Measurements from ENCODE around the gene HAUS7. TPM values are rescaled to one million over a fixed set of nuclear protein-coding genes. Genes with fewer than 3 reads are reported as not detected.
A peak's percentile ranks its signal among the peaks of the same experiment; 100 is the strongest.

Gene HAUS7
- total RNA-seq, 1 experiment from 2014 or later: 59.9 TPM

GRCh38 chrX:153446636-153446936, 23.8 kb downstream of the HAUS7 start:
- ChIA-PET POLR2A (no interaction called here), CTCF (no interaction called here)
- Histone ChIP-seq H3K4me3 (ENCODE audit: low read depth in 2 of 2, low read length in 2 of 2) (no peak overlapping the region), H3K27ac (ENCODE audit: low read length) (no peak overlapping the region), H3K36me3 (ENCODE audit: control insufficient read depth, insufficient read depth, low read length) (no peaks in the 10 kb centered on the region), H3K9me3 (ENCODE audit: control insufficient read depth, insufficient read depth, low read depth, low read length) (no peaks in the 10 kb centered on the region), H3K4me1 (ENCODE audit: control insufficient read depth, insufficient read depth, low read length) (no peaks in the 10 kb centered on the region), H3K27me3 (ENCODE audit: control insufficient read depth, insufficient read depth, low read length) (no peaks in the 10 kb centered on the region)
- no TSS peak for BruUV-seq (replicated peaks)
- no peak for TF ChIP-seq TCF7L2 (IDR thresholded peaks at IDR 0.05; ENCODE audit: low read depth, low read length)
- no peak for TF ChIP-seq POLR2AphosphoS5 (IDR thresholded peaks at IDR 0.05; ENCODE audit: low read depth, low read length)
- TF ChIP-seq, protein P1, sequence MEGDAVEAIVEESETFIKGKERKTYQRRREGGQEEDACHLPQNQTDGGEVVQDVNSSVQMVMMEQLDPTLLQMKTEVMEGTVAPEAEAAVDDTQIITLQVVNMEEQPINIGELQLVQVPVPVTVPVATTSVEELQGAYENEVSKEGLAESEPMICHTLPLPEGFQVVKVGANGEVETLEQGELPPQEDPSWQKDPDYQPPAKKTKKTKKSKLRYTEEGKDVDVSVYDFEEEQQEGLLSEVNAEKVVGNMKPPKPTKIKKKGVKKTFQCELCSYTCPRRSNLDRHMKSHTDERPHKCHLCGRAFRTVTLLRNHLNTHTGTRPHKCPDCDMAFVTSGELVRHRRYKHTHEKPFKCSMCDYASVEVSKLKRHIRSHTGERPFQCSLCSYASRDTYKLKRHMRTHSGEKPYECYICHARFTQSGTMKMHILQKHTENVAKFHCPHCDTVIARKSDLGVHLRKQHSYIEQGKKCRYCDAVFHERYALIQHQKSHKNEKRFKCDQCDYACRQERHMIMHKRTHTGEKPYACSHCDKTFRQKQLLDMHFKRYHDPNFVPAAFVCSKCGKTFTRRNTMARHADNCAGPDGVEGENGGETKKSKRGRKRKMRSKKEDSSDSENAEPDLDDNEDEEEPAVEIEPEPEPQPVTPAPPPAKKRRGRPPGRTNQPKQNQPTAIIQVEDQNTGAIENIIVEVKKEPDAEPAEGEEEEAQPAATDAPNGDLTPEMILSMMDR (IDR thresholded peaks at IDR 0.05): no peak
- no peak for TF ChIP-seq SIN3A (IDR thresholded peaks at IDR 0.05; ENCODE audit: borderline replicate concordance, insufficient read depth, low read depth, low read length)
- TF ChIP-seq, protein P2, sequence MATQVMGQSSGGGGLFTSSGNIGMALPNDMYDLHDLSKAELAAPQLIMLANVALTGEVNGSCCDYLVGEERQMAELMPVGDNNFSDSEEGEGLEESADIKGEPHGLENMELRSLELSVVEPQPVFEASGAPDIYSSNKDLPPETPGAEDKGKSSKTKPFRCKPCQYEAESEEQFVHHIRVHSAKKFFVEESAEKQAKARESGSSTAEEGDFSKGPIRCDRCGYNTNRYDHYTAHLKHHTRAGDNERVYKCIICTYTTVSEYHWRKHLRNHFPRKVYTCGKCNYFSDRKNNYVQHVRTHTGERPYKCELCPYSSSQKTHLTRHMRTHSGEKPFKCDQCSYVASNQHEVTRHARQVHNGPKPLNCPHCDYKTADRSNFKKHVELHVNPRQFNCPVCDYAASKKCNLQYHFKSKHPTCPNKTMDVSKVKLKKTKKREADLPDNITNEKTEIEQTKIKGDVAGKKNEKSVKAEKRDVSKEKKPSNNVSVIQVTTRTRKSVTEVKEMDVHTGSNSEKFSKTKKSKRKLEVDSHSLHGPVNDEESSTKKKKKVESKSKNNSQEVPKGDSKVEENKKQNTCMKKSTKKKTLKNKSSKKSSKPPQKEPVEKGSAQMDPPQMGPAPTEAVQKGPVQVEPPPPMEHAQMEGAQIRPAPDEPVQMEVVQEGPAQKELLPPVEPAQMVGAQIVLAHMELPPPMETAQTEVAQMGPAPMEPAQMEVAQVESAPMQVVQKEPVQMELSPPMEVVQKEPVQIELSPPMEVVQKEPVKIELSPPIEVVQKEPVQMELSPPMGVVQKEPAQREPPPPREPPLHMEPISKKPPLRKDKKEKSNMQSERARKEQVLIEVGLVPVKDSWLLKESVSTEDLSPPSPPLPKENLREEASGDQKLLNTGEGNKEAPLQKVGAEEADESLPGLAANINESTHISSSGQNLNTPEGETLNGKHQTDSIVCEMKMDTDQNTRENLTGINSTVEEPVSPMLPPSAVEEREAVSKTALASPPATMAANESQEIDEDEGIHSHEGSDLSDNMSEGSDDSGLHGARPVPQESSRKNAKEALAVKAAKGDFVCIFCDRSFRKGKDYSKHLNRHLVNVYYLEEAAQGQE (IDR thresholded peaks at IDR 0.05; ENCODE audit: insufficient read depth in 1 of 2, low read depth in 2 of 2, low read length in 1 of 2): no peak
- ATAC-seq (no peak), DNase-seq (ENCODE audit: low read depth, low spot score) (no peak)
- in situ Hi-C loops (cut with HindIII; ENCODE audit: low pct_unique_long_range_greater_than_20kb, low sequenced_read_pairs): no loop called here
- intact Hi-C loops (cut with micrococcal nuclease; ENCODE audit: unreplicated experiment): no loop called here

DNA sequence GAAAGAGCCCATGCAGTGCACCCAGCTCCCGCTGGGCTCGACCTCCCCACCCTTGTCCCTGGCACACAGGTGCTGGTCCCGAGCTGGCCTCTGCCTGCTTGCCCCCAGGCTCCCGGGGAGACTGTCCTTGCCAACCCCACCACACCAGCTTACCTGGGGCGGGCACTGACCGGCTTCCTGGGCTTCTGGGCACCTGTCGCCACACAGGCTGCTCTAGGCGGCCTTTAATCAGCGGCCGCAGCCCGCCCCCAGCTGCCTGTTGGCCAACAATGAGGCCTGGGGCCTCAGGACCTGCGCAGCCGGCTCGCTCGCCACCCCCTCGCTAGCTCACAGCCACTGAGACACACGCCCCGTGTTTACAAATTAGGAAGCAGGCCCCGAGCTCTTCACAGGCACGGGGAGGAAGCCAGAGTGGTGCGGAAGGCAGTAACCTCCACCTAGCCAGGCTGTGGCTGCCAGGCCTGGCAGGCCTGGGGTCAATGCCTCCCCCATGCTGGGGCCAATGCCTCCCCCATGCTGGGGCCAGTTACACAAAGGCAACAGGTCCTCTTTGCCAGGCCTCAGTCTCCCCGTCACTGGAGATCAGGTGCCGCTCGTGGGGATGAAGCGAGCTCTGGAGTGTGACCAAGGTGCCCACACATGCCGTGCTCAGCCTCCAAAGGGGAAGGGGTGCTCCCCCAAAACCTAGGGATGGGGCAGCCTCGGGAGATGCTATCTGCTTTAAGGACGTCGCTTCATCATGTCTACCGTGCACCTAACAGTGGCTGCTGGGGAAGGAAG, 24.3 kb downstream of the HAUS7 start, which contains the start of gene TREX2:
Gene TREX2 (minus strand): TSS at position 201 of the 780 bp plus-strand sequence. CDS start 626 bp downstream, outside the sequence.
- Histone ChIP-seq H3K27me3 (ENCODE audit: control insufficient read depth, insufficient read depth, low read length) (no peaks in the 10 kb centered on the region), H3K36me3 (ENCODE audit: control insufficient read depth, insufficient read depth, low read length) (no peaks in the 10 kb centered on the region), H3K4me1 (ENCODE audit: control insufficient read depth, insufficient read depth, low read length) (no peaks in the 10 kb centered on the region), H3K4me3 (ENCODE audit: low read depth in 2 of 2, low read length in 2 of 2) (no peak within 1 kb of the TSS), H3K9me3 (ENCODE audit: control insufficient read depth, insufficient read depth, low read depth, low read length) (no peaks in the 10 kb centered on the region), H3K27ac (ENCODE audit: low read length) (no peak within 1 kb of the TSS)
- ChIA-PET POLR2A (no interaction called here), CTCF (no interaction called here)
- DNase-seq (ENCODE audit: low read depth, low spot score): no peak
- 0 out of 2 replicates have a peak, but pooled peaks have one; percentile 8 for ATAC-seq
- TF ChIP-seq SIN3A (IDR thresholded peaks at IDR 0.05; ENCODE audit: borderline replicate concordance, insufficient read depth, low read depth, low read length) (no peak), POLR2AphosphoS5 (IDR thresholded peaks at IDR 0.05; ENCODE audit: low read depth, low read length) (no peak), TCF7L2 (IDR thresholded peaks at IDR 0.05; ENCODE audit: low read depth, low read length) (no peak)
- TF ChIP-seq, protein P1 (IDR thresholded peaks at IDR 0.05): no peak
- TF ChIP-seq, protein P2 (IDR thresholded peaks at IDR 0.05; ENCODE audit: insufficient read depth in 1 of 2, low read depth in 2 of 2, low read length in 1 of 2): no peak
- intact Hi-C loops (cut with micrococcal nuclease; ENCODE audit: unreplicated experiment): no loop called here
- BruUV-seq (replicated peaks): no TSS peak
- in situ Hi-C loops (cut with HindIII; ENCODE audit: low pct_unique_long_range_greater_than_20kb, low sequenced_read_pairs): no loop called here
